DND-41 (cell line): ENCODE measurements around the gene CARD14.

ENCODE experiments used
- CTCF ChIP-seq: IDR thresholded peaks from 2 replicates; pipeline ENCODE4 v1.5.1; 2012; ENCODE audit warnings: borderline replicate concordance, low read length, moderate library complexity, mild to moderate bottlenecking; ENCODE audit not compliant: poor library complexity, severe bottlenecking; ENCODE audit errors: extremely low read depth
- EZH2 ChIP-seq: IDR thresholded peaks from 3 replicates; pipeline ENCODE4 v1.6.1; 2012; ENCODE audit warnings: borderline replicate concordance, low read depth, mild to moderate bottlenecking, moderate library complexity, low read length, inconsistent platforms; ENCODE audit not compliant: severe bottlenecking

- TF ChIP-seq CTCF (peak; percentile 8), EZH2 (no peak)
Observed at GRCh38 chr17:80124351-80124981, 45.4 kb upstream of the CARD14 start.
